NCI-H146 treated with DMSO at 0.1 percent for 48 hours (cell line): ENCODE data around the gene SH3D21.

Experiments
- DNase-seq: peaks from one replicate; lab custom pipeline; 2025; ENCODE audit not compliant: unreplicated experiment; lab: John Stamatoyannopoulos, UW

Gene SH3D21

GRCh38 chr1:36303244-36303643, 2.9 kb upstream of the SH3D21 start:
- DNase-seq, result no peak

DNA sequence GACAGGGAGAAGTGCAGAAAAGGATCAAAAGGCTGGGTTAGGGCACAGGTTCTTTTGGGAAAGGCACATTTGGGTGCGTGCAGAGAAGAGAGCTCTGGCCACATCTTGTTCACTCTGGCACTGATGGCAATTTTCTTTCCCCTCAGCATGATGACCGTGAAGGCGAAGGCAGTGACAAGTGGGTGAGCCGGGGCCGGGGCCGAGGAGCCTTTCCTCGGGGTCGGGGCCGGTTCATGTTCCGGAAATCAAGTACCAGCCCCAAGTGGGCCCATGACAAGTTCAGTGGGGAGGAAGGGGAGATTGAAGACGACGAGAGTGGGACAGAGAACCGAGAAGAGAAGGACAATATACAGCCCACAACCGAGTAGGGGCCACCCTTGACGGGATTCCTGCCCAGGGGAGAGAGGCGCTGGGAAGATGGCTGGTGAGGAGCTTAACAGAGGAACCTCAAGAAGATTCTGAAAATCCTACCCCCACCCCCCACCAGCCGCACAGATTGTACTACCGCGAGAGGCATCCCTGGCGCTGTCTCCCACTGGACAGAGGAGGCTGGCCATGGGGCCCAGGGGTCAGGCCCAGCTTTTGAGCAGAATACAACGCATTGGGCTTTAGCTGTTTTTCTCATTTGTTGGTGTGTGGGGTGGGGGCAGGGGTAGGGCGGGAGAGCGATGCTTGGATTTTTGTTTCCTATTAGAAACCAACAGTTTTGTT, 2.4 kb upstream of the SH3D21 start:
- DNase-seq, result no peak

DNA sequence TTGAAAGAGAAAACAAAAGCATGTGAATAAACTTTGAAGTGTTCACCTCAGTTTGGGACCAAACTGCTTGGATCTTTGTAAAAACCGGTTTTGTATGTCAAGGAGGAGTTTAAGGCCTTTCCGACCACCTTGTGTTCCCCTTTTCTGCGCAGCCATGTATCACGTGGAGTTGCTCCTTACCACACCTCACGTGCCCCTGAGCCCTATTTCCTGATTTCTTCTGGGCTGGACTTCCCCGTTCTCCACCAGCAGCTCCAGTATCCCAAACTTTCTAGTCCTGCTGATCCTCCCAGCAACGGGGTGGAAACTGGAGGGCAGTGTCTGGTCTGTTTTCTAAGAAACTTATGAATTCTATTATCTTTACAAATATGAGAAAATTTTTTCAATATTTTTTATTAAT, 1.6 kb upstream of the SH3D21 start:
- no peak for DNase-seq

GRCh38 chr1:36304970-36305914, 926 bp upstream of the SH3D21 start:
- no peak for DNase-seq

- no peak for DNase-seq
Observed at GRCh38 chr1:36305915-36306209, 306 bp upstream of the SH3D21 start.

GRCh38 chr1:36306902-36307456, 811 bp downstream of the SH3D21 start:
- DNase-seq, result peak; percentile 79

DNA sequence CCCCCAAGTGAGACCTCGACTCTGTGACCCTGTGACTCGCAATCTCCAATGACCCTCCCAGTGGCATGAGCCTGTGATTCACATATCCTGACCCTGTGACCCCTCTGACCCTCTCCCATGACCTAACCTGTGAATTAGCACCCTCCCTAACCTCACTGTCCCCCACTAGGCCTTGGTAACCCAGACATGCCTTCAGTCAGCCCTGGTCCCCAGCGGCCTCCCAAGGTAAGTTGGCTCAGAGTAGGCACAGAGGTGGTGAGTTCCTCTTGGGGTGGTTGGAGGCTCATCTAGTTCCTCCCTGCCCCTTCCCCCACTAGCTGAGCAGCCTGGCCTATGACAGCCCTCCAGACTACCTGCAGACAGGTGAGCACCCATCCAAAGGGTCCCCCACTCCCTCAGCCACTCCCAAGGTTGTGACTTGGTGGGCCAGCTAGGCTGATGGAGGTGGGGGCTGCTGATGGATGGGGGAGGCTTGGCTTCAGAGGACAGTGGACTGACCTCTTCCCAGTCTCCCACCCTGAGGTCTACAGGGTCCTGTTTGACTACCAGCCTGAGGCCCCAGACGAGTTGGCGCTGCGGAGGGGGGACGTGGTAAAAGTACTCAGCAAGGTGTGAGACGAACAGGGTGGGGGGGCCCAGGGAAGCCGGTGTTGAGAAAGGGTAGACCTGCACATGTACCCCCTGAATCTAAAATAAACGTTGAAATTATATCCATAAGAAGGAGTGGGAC, 1.6 kb downstream of the SH3D21 start:
- DNase-seq, result no peak

GRCh38 chr1:36309397-36309796, 3.2 kb downstream of the SH3D21 start:
- no peak for DNase-seq

DNA sequence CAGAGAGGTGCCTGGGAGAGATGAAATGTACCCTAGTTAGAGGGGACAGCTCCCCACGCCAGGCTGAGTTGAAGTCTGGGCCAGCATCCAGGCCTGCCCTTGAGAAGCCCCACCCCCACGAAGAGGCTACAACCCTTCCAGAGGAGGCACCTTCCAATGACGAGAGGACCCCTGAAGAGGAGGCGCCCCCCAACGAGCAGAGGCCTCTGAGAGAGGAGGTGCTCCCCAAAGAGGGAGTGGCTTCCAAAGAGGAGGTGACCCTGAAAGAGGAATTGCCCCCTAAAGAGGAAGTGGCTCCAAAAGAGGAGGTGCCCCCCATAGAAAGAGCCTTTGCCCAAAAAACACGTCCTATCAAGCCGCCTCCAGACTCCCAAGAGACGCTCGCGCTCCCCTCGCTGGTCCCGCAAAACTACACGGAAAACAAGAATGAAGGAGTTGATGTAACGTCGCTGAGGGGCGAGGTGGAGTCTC, 14.2 kb downstream of the SH3D21 start:
- DNase-seq, result no peak

GRCh38 chr1:36320767-36321118, 14.6 kb downstream of the SH3D21 start:
- no peak for DNase-seq

DNA sequence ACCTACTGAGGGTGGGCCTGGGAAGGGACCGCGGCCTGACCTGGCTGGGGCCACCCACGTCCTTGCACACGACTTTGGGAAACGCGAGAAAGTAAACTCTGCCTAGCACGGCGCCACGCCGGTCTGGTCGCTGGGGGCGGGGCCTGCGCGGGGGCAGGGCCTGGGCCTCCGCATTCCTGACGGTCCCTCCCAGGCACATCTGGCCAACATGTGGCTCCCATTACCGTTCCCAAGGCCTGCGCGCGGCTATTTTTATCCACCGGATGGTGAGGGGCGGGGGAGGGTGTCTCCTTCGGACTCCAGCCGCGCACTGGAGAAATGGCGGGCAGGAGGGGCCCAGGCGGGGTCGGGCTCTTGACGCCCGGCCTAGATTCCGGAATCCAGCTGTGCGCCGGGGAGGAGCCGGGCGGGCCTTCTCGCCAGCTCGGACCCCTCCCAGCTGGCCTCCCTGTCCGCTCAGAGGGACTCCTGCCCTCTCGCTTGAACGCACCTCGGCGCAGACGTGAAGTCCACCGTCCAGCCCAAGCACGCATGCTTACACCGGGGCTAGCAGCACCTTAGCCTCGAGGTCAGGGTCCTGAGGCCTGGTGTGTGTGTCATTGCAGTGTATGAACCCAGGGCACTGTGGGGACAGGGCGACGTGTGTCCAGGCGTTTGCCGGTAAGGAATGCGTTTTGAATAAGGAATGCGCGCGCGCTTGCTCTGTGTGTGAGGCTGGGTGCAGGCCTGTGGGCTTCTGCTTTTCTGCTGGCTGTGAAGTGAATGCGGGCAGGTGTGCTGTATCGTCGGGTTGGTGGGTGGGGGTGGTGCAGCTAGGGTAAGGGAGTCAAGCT, 15.2 kb downstream of the SH3D21 start:
- DNase-seq, result no peak

GRCh38 chr1:36322041-36322785, 16.0 kb downstream of the SH3D21 start:
- DNase-seq, result no peak

- no peak for DNase-seq
Observed at GRCh38 chr1:36322786-36323635, 16.8 kb downstream of the SH3D21 start.

DNA sequence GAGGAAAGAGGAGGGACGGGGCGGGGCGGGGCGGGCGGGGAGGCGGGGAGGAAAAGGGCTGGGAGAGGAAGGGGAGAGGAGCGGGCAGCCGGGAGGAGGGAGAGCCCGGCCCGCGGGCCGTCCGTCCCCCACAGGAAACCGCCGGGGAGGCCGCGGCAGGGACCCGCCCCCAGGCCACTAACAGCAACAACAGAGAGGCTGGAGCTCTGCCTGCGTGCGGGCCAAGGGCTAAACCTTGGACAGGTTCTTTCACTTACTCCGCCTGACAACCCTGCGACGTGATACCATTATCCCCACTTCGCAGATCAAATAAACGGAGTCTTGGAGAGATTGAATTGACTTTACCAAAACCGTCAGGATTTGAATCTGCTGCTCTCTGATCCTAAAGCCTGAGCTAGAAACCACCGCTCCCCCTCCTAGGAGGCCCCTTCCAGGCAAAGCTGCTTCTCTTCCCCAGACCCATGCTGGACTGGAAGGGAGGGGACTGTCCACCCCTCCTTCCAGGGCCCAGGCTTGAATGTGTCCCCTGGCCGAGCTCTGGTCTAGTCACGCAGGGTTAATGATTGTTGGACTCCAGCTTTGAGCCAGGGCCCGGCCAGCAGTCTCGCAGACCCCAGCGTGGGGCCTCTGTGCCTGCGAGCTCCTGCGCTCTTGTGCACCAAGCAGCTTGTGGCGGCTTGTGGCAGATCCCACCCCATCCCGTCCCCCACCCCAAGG, 17.6 kb downstream of the SH3D21 start, which contains the start of gene EVA1B:
TSS of gene EVA1B (minus strand) at position 10 of the 717 bp plus-strand sequence. CDS start 608 bp downstream, outside the sequence.
- no peak for DNase-seq

- DNase-seq, result no peak
Observed at GRCh38 chr1:36324353-36324703, 18.2 kb downstream of the SH3D21 start.

GRCh38 chr1:36326499-36326898, 20.3 kb downstream of the SH3D21 start:
- DNase-seq, result no peak

DNA sequence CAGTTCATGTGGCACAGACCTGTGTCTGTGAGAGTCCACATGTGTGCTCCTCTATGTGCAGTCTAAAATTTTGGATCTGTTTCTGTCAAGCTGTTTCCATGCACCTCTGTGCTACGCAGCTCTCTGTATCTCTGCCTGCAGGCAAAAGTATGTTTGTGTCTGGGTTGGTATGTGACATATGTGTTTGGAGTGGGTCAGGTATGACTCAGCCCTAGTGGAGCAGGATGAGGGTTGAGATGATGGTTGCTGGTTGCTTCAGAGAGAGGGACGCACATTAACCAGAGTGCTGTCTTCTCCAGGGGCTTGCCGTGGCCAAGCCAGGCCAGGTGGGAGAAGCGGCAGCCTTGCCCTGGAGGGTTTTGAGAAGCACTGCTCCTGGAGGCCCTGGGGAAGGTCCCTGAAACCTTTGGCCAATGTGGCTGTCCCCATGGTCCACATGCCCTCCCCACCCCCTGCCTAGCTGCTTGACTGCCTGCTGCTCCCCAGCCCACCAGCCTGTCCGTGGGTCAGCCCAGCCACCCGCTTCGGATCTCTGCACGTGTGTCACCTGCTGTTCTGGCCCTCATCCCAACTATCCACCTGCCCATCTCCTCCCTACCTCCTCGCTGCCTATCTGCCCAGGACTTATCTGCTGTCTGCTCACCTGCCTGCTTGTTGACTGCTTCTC, 21.4 kb downstream of the SH3D21 start:
- no peak for DNase-seq

DNA sequence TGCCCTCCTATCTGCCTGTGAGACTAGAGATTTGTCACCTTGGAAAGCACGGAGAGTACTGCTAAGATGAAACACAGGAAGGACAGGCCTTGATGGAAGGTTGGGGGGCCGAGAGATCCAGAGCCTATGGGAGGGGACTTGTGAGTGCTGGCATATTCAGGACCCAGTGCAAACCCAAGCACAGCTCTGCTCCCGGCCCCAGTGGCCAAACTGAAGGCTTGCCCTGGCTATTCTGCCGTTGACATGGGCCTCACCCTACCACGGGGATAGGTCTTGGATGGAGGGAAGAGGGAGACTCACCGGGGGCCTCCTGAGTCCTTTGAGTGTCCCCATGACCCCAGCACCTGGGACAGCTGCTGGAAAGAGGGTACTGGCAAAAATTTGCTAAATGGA, 21.9 kb downstream of the SH3D21 start:
- no peak for DNase-seq
